ENCODE measurements around the gene FAAH. TPM values are rescaled to one million over a fixed set of nuclear protein-coding genes. Genes with fewer than 3 reads are reported as not detected.

Gene FAAH
- total RNA-seq, 1 experiment from 2014 or later: 2.0 TPM

DNA sequence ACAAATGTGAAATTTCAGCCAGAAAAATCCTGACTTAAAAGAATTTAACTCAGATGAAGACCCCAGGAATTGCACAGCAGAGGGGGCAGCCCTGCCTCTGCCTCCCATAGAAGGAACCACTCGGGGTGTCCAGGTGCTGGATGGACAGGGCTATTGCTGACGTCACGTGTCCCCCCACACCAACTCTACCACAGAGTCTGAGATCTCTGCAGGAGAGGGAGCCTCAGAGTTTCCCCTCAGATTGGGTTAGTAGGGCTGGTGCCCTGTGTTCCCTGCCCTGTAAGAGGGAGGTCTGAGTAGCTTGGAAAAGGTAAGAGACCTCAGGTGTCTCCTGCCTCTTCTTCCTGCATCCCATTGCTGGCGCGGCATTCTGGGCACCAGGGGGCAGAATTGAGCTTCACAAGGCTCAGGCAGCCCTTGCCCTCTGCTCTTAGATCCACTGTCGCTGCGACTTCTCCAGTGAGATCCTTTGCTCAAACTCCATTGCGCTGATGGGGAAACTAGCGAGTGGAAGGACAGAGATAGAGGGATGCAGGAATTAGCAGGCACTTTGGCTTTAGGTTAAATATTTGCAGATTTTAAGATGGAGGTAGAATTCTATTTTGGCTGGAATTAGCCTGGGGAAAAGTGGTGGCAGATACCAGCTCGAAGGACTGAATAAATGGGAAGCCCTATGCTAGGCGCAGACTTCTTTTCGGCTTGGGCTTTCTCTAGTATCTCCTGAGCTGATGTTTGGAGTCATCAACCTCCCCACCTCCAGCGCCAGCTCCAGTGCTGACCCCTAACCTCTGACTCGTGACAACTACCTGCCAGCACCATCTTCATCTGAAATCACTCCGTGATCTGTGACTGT, 52.8 kb downstream of the FAAH start:
- no TSS peak for BruUV-seq (replicated peaks)
- Histone ChIP-seq H3K9me3 (ENCODE audit: low read length) (no peaks in the 10 kb centered on the region), H3K4me2 (ENCODE audit: low read length) (no peak overlapping the region), H3F3A (ENCODE audit: low read length, unreplicated experiment) (no peaks in the 10 kb centered on the region), H3K36me3 (ENCODE audit: low read depth, low read length) (no peaks in the 10 kb centered on the region), H3K27me3 (ENCODE audit: low read length) (no peaks in the 10 kb centered on the region), H3K4me1 (ENCODE audit: insufficient read depth, low read length) (no peaks in the 10 kb centered on the region; the same call in 1 of the 2 replicates), H3K9ac (ENCODE audit: low read length) (no peak overlapping the region), H3K9me2 (replicated peaks; ENCODE audit: low read length) (no peaks in the 10 kb centered on the region), H3K4me3 (ENCODE audit: low read length) (no peak overlapping the region), H4K20me1 (ENCODE audit: low read length) (no peaks in the 10 kb centered on the region), H2AFZ (ENCODE audit: low read length) (no peak overlapping the region), H3K79me2 (ENCODE audit: low read length) (no peaks in the 10 kb centered on the region), H3K27ac (ENCODE audit: low read length) (no peak overlapping the region)
- TF ChIP-seq, protein P1, sequence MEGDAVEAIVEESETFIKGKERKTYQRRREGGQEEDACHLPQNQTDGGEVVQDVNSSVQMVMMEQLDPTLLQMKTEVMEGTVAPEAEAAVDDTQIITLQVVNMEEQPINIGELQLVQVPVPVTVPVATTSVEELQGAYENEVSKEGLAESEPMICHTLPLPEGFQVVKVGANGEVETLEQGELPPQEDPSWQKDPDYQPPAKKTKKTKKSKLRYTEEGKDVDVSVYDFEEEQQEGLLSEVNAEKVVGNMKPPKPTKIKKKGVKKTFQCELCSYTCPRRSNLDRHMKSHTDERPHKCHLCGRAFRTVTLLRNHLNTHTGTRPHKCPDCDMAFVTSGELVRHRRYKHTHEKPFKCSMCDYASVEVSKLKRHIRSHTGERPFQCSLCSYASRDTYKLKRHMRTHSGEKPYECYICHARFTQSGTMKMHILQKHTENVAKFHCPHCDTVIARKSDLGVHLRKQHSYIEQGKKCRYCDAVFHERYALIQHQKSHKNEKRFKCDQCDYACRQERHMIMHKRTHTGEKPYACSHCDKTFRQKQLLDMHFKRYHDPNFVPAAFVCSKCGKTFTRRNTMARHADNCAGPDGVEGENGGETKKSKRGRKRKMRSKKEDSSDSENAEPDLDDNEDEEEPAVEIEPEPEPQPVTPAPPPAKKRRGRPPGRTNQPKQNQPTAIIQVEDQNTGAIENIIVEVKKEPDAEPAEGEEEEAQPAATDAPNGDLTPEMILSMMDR (conservative IDR thresholded peaks at IDR 0.05; ENCODE audit: low read depth, low read length): peak; percentile 95
- no peak for TF ChIP-seq EZH2 (IDR thresholded peaks at IDR 0.05; ENCODE audit: low read length, unreplicated experiment)
- ATAC-seq: peak; percentile 64
- intact Hi-C loops (cut with micrococcal nuclease): loop anchor here (1.0 to 10.0 kb wide), 3 partner anchors 30 to 278 kb away; no protein-coding TSS in a partner anchor
- DNase-seq: peak; percentile 84
- ChIA-PET POLR2A (ENCODE audit: unreplicated experiment) (no interaction called here), CTCF (interaction anchor here (0.5 to 1.5 kb wide), 9 partner anchors 8 to 1187 kb away, joined by 3 to 13 read pairs (median 3); a partner anchor contains a TSS)

DNA sequence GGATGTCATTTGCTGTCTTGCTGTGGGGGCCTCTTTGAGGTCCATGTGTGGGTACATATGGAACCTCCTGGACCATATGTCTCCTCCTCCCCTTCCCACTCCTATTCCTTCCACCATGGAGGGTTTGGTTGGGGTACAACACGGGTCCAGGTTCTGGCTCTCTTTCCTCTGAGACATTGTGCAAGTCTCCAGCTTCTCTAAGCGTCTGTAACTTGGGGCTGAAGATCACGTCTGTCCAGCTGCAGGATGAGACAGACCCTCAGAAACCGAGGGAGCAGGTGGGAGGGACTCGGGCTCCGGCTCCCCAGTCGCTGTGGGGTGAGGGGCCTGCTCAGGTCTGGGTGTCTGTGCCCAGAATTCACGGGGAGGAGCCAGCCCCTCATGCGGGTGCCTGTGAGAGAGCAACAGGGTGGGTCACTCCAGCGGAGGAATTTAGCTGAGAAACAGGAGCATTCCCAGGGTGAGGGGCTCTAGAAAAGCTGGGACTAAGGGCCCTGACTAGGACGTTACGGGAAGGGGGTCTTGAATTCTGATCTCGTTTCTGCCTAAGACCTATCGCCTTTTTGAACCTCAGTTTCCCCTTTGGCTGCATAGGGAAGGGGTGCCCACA, 53.5 kb downstream of the FAAH start:
- no peak for ATAC-seq
- no peaks in the 10 kb centered on the region for H4K20me1 ChIP-seq (ENCODE audit: low read length)
- BruUV-seq (replicated peaks): no TSS peak
- H3K27me3 ChIP-seq (ENCODE audit: low read length): no peaks in the 10 kb centered on the region
- POLR2A ChIA-PET (ENCODE audit: unreplicated experiment): no interaction called here
- DNase-seq: no peak
- no peaks in the 10 kb centered on the region for H3K79me2 ChIP-seq (ENCODE audit: low read length)
- CTCF ChIA-PET: interaction anchor here (0.5 to 1.5 kb wide), 8 partner anchors 9 to 87 kb away, joined by 3 to 13 read pairs (median 3); a partner anchor contains a TSS
- intact Hi-C loops (cut with micrococcal nuclease): loop anchor here (1.0 to 10.0 kb wide), 3 partner anchors 29 to 277 kb away; no protein-coding TSS in a partner anchor
- H3K9ac ChIP-seq (ENCODE audit: low read length): no peak overlapping the region
- H3K4me2 ChIP-seq (ENCODE audit: low read length): no peak overlapping the region
- no peak overlapping the region for H2AFZ ChIP-seq (ENCODE audit: low read length)
- H3K36me3 ChIP-seq (ENCODE audit: low read depth, low read length): no peaks in the 10 kb centered on the region
- TF ChIP-seq EZH2phosphoT487 (IDR thresholded peaks at IDR 0.05; ENCODE audit: borderline replicate concordance, low read length) (no peak), EZH2 (IDR thresholded peaks at IDR 0.05; ENCODE audit: low read length, unreplicated experiment) (no peak)
- TF ChIP-seq, protein P1 (conservative IDR thresholded peaks at IDR 0.05; ENCODE audit: low read depth, low read length): no peak
- no peaks in the 10 kb centered on the region for H3F3A ChIP-seq (ENCODE audit: low read length, unreplicated experiment)
- H3K9me2 ChIP-seq (replicated peaks; ENCODE audit: low read length): no peaks in the 10 kb centered on the region
- H3K27ac ChIP-seq (ENCODE audit: low read length): no peak overlapping the region
- no peak overlapping the region for H3K4me3 ChIP-seq (ENCODE audit: low read length)
- H3K4me1 ChIP-seq (ENCODE audit: insufficient read depth, low read length): no peaks in the 10 kb centered on the region
- no peaks in the 10 kb centered on the region for H3K9me3 ChIP-seq (ENCODE audit: low read length)
